Activated naive CD8-positive, alpha-beta T cell treated with anti-CD3 and anti-CD28 coated beads, Interleukin-2, amount 50 U/mL, for 24 hours (primary cell): ENCODE data around the gene GP5.

ENCODE experiments used
- ATAC-seq: fragments of 150-1000 bp; cut with Tn5 transposase; one replicate; pipeline ENCODE4 v1.10.0; 2021
- DNase-seq: peaks from one replicate; pipeline ENCODE4 v3.0.0; 2021
- H3K27ac Mint-ChIP-seq: one replicate; pipeline ENCODE4 v1.8.0; 2021; ENCODE audit warnings: mild to moderate bottlenecking, mixed read lengths
- H3K27me3 Mint-ChIP-seq: one replicate; pipeline ENCODE4 v1.8.0; 2021; ENCODE audit warnings: mixed read lengths
- H3K36me3 Mint-ChIP-seq: one replicate; pipeline ENCODE4 v1.8.0; 2021; ENCODE audit warnings: low read depth, mixed read lengths
- H3K4me1 Mint-ChIP-seq: one replicate; pipeline ENCODE4 v1.8.0; 2021; ENCODE audit warnings: mixed read lengths
- H3K4me3 Mint-ChIP-seq: one replicate; pipeline ENCODE4 v1.8.0; 2021; ENCODE audit warnings: mild to moderate bottlenecking, moderate library complexity, mixed read lengths
- H3K9me3 Mint-ChIP-seq: one replicate; pipeline ENCODE4 v1.8.0; 2021; ENCODE audit warnings: mixed read lengths

GP5 gene

DNA sequence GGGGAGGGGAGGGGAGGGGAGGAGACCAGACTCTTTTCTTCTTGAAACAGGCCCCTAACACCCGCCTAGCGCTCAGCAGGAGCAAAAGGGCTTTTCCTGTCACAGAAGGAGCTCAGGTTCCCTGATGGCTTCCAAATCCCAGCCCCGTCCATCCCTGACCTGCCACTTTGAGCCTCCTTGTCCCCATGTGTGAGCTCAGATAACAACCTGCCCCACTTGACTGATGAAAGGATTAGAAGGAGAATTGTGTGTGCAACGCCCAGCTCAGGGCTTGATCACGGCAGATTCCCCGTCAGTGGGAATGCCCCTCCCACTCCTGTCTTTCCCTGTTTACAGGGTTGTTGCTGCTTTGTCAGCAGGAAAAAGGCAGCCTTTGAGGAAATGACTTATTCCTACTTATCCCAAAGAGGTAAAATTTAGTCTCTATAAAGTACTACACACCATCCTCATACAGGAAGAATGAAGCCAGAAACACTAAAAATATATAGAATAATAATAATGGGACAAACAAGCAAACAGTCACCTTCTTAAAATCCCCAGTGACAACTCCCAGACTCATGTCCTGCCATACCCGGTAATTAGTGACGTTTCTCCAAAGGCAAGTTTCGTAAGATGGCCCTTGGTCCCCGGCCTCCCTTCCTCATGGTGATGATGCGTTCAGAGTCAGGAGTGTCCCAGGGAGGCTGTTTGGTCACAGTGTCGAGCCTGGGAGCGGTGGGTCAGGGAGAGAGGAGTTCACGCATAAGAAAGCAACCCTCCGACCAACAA lies 23.4 kb downstream of the GP5 start:
- no peak overlapping the region for H3K4me3 Mint-ChIP-seq

DNA sequence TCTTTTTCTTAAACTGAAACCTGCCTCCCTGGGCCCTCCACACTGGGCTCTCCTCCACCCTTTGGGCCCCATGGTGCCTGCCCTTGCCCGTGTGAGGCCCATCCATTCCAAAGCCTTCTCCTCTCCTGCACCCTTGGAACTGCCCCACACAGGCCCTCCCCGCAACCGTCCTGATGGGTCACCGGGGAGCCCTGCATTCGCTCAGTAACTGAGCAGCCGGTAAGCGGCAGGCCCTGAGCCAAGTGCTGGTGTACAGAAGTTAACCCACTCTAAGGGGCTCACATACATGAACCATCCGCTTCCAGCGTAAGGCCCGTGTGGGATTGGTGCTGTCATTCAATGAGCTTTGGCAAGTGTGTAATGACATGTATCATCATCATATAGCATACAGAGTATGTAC lies 24.1 kb downstream of the GP5 start:
- H3K36me3 Mint-ChIP-seq, result no peaks in the 10 kb centered on the region
- H3K27ac Mint-ChIP-seq, result no peak overlapping the region
- H3K4me3 Mint-ChIP-seq, result no peak overlapping the region

More for the DNA sequence above, 23.4 kb downstream of the GP5 start:
- Mint-ChIP-seq H3K9me3 (no peaks in the 10 kb centered on the region), H3K36me3 (no peaks in the 10 kb centered on the region), H3K4me1 (no peaks in the 10 kb centered on the region), H3K27me3 (peaks cover 11% of the 10 kb centered on the region), H3K27ac (no peak overlapping the region)
- no peak for DNase-seq
- no peak for ATAC-seq

DNA sequence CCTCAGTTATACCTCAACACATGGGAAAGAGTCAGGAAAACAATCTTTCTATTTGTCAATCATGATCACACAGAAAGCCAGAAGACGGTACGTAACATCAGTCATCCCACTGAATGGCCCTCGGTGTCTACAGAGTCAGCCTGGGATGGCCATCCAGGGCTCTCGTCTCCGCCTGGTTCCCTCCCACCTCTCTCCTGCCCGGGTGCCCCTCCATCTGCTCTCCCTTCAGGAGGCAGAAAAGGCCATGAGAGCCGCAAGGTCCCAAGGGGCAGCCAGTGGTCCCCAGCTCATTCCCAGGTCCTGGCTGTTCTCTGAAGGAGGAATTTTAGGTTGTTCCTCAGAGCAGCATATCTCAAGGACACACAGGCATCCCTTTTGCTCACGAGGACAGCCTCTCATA lies 25.2 kb downstream of the GP5 start:
- no peaks in the 10 kb centered on the region for H3K4me1 Mint-ChIP-seq
- H3K4me3 Mint-ChIP-seq, result no peak overlapping the region
- no peaks in the 10 kb centered on the region for H3K36me3 Mint-ChIP-seq
- H3K27ac Mint-ChIP-seq, result no peak overlapping the region
- DNase-seq, result no peak
- no peaks in the 10 kb centered on the region for H3K9me3 Mint-ChIP-seq
- ATAC-seq, result no peak
- peaks cover 20% of the 10 kb centered on the region for H3K27me3 Mint-ChIP-seq

More for the DNA sequence above, 24.1 kb downstream of the GP5 start:
- ATAC-seq (no peak), DNase-seq (no peak)
- Mint-ChIP-seq H3K4me1 (no peaks in the 10 kb centered on the region), H3K9me3 (no peaks in the 10 kb centered on the region), H3K27me3 (peaks cover 13% of the 10 kb centered on the region)

DNA sequence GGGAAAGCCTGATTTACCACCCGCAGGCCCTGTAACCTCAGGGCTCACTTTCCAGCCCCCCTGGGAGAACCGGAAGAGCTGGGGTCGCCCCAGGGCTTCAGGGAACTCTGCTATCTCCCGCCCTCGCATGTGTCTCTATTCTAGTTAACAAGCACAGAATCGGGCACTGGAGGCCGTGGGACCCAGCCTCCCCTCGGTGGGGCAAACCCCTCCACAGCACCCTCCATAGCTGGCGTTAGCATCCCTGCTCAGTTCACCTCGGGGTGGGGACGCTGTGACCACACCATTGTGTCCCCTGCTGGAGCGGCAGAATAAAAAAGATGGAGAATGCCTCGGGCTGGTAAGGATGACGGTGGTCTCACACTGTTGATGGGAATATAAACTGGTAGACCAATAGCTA lies 26.0 kb downstream of the GP5 start:
- H3K4me3 Mint-ChIP-seq, result no peak overlapping the region
- H3K27ac Mint-ChIP-seq, result no peak overlapping the region
- H3K27me3 Mint-ChIP-seq, result peaks cover 28% of the 10 kb centered on the region
- DNase-seq (no peak), ATAC-seq (no peak)
- no peaks in the 10 kb centered on the region for H3K4me1 Mint-ChIP-seq
- H3K9me3 Mint-ChIP-seq, result no peaks in the 10 kb centered on the region
- no peaks in the 10 kb centered on the region for H3K36me3 Mint-ChIP-seq

DNA sequence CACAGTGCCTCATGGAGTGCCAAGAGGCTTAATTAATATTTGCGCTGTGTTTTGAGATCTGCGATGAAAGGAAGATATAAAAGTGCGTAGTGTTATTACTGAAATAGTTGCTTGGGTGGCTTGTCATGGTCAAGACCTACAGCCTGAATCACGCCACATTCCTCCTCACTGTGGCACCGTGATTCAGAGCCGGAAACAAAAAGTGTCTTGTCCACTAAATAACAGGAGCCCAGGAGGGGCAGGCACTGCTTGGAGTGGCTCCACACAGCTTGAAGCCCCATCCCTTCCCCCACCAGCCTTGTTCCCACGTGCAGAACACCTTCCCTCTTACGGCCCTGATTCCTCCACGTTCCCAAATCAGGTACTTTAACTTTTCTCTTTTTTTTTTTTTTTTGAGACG lies 28.3 kb downstream of the GP5 start:
- Mint-ChIP-seq H3K9me3 (no peaks in the 10 kb centered on the region), H3K27me3 (peaks cover 28% of the 10 kb centered on the region), H3K4me3 (no peak overlapping the region), H3K27ac (no peak overlapping the region), H3K36me3 (no peaks in the 10 kb centered on the region), H3K4me1 (no peaks in the 10 kb centered on the region)
- no peak for ATAC-seq
- no peak for DNase-seq

DNA sequence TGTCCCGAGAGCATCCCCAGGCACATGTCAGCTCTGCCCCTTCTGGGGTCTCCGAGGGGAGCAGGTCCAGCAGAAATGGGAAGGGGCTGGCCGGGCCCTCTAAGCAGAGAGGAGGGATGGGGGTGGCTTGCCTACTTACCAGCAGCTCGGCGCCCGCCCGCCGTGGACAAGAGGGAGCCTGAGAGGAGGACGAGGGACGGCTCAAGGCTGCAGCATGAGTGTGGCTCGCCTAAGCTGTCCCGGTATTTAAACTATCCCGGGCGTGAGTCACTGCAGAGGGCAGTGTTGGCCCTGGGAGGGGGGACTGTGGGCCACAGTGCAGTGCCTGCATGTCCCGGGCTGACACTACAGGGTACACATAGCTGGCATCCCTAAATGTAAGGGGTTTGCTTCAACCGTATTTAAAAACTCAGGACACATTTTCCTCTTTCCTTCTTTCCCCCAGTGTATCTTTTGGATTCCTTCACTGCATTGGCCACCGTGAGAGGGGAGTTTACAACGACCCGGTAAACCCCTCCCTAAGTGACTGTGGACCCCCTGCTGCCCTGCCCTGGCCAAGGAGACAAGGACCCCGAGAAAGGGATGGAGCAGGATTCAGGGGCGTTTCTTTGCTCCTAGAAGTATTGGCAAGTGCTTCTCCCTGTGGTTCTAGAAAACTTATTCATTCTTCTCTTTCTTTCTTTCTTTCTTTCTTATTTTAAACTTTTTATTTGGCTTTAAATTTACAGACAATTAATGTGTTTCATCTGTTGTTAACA lies 29.4 kb downstream of the GP5 start, which contains the start of gene LRRC15:
Gene LRRC15 (minus strand): TSS at position 222 of the 758 bp plus-strand sequence. CDS start 8,700 bp downstream, outside the sequence.
- Mint-ChIP-seq H3K27ac (no peak within 1 kb of the TSS), H3K36me3 (no peaks in the 10 kb centered on the region), H3K4me3 (no peak within 1 kb of the TSS), H3K27me3 (peaks cover 24% of the 10 kb centered on the region), H3K9me3 (no peaks in the 10 kb centered on the region), H3K4me1 (no peaks in the 10 kb centered on the region)
- no peak for ATAC-seq
- DNase-seq, result no peak

DNA sequence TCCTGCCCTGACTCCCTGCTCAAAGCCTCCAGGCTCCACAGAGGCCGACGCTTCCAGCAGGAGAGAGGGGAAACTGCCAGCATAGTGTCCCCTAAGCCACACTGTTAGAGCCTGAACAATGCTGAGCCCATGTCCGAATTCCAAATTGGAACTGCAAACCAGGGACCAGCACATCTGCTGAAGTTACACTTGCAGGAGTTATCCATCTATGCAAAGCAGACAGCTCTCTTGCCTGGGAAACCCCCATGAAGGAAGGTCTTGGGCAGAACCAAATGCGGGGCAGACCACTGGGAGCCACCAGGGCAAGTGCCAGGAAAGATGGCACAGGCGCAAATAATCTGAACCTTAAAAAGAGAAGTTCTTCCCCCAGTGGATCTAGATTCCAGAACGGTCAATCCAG lies 30.1 kb downstream of the GP5 start:
- H3K27me3 Mint-ChIP-seq, result peaks cover 24% of the 10 kb centered on the region
- H3K9me3 Mint-ChIP-seq, result no peaks in the 10 kb centered on the region
- H3K4me1 Mint-ChIP-seq, result no peaks in the 10 kb centered on the region
- DNase-seq (no peak), ATAC-seq (no peak)
- H3K36me3 Mint-ChIP-seq, result no peaks in the 10 kb centered on the region
- H3K4me3 Mint-ChIP-seq, result no peak overlapping the region
- no peak overlapping the region for H3K27ac Mint-ChIP-seq

DNA sequence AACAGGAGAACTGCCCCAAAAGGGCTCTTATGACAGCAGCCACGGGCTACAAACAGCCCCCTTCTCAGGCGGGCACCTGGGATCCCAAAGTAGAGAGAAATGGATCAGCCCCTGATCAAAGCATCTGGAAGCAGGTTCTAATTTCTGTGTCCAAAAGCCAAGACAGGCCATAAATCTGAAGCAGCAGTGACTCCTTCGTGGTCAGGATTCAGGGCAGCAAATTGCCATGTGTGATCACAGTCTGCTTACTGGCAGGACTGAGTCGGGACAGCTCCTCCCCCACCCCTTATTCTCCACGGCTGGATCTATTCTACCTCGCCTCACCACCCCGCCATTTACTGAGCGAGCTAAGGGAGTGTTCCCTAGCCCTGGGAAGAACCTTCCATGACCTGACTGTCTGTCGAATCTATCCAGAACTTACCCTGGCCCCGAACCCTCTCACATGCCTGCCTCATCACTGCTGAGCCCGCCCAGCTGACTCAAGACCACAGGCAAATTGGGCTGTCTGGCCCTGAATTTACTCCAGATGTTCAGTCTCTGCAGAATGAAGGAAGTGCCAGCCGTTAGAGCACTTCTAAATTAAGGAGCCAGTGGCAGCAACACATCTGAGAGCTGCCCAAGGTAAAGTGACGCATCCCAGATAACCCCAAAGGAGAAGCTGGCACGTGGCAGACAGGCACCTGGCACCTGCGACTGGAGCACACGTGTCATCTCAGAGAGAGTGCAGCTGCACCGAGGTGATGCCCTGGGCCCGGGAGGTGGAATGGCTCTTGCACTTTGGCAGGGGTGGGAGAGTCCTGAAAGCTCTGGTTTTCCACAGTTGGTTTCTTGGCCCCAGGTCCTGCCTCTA lies 30.8 kb downstream of the GP5 start:
- DNase-seq (no peak), ATAC-seq (no peak)
- Mint-ChIP-seq H3K27ac (no peak overlapping the region), H3K4me1 (no peaks in the 10 kb centered on the region), H3K36me3 (no peaks in the 10 kb centered on the region), H3K27me3 (peaks cover 24% of the 10 kb centered on the region), H3K9me3 (no peaks in the 10 kb centered on the region), H3K4me3 (no peak overlapping the region)

DNA sequence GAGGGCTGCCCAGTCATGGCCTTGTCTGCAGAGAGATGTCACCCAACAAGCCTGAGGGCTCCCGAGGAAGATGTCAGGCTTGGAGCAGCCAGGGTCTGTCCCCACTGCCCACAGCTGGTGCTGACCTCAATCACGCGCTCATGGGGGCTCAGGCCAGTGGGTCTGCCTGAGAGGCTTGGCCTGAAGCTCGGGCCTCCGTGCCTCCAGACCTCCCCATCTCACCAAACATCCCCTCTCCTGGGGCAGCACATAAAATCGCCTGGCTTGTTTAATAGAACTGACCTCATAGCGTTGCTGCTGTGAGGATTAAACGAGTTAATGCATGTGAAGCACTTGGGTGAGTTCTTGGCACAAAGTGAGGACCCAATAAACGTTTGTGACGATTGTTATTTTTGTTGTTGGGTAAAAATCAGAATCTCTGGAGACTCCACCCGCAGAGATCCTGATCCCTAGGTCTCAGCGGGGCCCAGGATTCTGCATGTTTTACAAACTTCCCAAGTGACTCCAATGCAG lies 33.0 kb downstream of the GP5 start:
- no peak for ATAC-seq
- H3K9me3 Mint-ChIP-seq, result no peaks in the 10 kb centered on the region
- H3K4me3 Mint-ChIP-seq, result no peak overlapping the region

DNA sequence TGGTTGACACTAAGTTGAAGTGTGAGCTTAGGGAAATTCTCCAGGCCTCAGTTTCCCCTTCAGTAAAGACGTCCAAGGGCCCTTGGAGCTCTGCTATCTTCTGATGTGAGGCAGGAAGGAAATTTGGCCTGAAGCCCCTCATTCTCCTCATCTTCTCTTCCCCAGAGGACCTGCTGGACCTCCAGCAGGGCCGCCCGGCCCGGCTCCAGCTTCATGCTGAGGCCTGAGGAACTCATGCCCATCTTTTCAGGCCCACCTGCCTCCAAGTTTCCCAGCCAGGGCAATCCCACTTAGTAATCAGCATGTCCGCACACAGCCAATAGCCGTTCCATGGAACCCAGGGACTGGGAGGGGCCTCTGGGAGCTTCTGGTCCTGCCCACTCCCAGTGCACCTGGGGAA lies 33.5 kb downstream of the GP5 start:
- H3K4me3 Mint-ChIP-seq, result no peak overlapping the region
- DNase-seq (no peak), ATAC-seq (no peak)
- no peaks in the 10 kb centered on the region for H3K9me3 Mint-ChIP-seq
- no peaks in the 10 kb centered on the region for H3K36me3 Mint-ChIP-seq
- H3K27me3 Mint-ChIP-seq, result peaks cover 21% of the 10 kb centered on the region
- no peaks in the 10 kb centered on the region for H3K4me1 Mint-ChIP-seq
- H3K27ac Mint-ChIP-seq, result no peak overlapping the region

More for the DNA sequence above, 33.0 kb downstream of the GP5 start:
- DNase-seq, result no peak
- peaks cover 21% of the 10 kb centered on the region for H3K27me3 Mint-ChIP-seq
- H3K4me1 Mint-ChIP-seq, result no peaks in the 10 kb centered on the region
- H3K27ac Mint-ChIP-seq, result no peak overlapping the region
- H3K36me3 Mint-ChIP-seq, result no peaks in the 10 kb centered on the region

DNA sequence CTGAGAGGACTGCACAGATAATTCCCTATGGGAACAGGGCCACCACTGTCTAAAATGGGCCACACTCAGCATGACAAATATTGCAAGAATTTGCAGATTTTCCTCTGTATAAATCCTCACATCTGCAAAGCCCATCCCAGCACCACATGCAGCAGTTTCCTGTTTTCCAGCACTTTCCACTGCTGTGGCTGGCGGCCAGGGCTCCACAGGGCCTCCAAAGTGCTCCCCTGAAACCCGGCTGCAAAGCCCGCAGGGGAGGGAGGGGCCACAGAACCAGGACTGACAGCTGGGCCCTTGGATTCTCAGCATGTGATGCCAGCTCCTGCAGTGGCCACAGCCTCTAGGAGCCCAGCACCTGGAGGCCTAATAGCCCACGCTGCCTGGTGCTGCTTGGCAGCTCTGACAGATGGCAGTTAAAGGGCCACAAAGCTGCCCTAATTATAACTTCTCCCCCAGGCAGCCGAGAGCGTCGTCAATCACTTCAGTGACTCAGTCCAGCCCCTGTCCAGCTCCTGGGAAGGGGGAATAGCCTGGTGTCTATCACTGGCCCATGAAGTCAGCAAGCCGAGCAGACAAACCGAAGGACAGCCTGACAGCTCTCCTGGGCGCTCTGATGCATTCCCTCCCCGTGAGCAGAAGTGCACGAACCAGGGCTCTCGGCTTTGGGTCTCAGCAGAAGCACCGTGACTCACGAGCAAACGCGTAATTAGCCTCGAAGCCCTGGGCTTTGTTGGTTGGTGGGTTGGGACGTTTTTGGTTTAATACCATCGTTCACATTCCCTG lies 34.2 kb downstream of the GP5 start:
- H3K4me1 Mint-ChIP-seq, result no peaks in the 10 kb centered on the region
- H3K36me3 Mint-ChIP-seq, result no peaks in the 10 kb centered on the region
- ATAC-seq (no peak), DNase-seq (no peak)
- peaks cover 18% of the 10 kb centered on the region for H3K27me3 Mint-ChIP-seq
- H3K9me3 Mint-ChIP-seq, result no peaks in the 10 kb centered on the region
- H3K27ac Mint-ChIP-seq, result no peak overlapping the region
- no peak overlapping the region for H3K4me3 Mint-ChIP-seq

DNA sequence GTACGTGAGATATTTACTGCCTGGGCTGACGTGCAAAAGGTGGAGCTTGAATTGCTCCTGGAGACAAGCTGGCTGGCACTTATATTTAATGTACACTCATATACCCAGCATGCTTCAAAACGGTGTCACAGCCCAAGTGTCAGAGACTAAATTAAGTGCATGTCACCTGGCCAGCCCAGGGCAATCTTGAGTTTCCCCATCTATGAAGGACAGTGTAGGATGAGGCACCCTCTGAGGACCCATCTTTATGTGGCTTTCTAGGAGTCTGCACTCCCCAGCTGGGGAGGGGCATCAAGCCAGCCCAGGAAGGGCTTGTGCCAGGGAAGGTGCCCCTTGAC lies 34.8 kb downstream of the GP5 start:
- no peak for ATAC-seq
- Mint-ChIP-seq H3K27me3 (peaks cover 16% of the 10 kb centered on the region), H3K4me3 (no peak overlapping the region), H3K4me1 (no peaks in the 10 kb centered on the region), H3K36me3 (no peaks in the 10 kb centered on the region), H3K9me3 (no peaks in the 10 kb centered on the region), H3K27ac (no peak overlapping the region)
- DNase-seq, result no peak

DNA sequence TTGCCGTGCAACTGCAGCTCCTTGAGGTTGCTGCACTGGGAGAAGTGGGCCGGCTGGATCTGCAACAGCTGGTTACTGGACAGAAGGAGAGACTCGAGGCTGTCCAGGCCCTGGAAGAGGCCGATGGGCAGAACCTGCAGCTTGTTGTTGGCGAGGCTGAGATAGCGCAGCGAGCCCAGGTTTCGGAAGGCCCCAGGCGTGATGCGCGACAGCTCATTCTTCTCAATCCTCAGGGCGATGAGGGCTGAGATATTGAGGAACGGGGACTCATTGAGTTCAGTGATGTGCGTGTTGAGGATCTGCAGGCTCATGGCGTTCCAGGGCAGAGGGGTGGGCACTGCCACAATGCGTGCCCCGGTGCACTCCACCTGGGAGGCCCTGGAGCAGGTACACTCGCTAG lies 38.5 kb downstream of the GP5 start:
- Mint-ChIP-seq H3K4me3 (no peak overlapping the region), H3K27me3 (no peaks in the 10 kb centered on the region), H3K4me1 (no peaks in the 10 kb centered on the region), H3K9me3 (no peaks in the 10 kb centered on the region), H3K27ac (no peak overlapping the region), H3K36me3 (no peaks in the 10 kb centered on the region)
- DNase-seq (no peak), ATAC-seq (no peak)

DNA sequence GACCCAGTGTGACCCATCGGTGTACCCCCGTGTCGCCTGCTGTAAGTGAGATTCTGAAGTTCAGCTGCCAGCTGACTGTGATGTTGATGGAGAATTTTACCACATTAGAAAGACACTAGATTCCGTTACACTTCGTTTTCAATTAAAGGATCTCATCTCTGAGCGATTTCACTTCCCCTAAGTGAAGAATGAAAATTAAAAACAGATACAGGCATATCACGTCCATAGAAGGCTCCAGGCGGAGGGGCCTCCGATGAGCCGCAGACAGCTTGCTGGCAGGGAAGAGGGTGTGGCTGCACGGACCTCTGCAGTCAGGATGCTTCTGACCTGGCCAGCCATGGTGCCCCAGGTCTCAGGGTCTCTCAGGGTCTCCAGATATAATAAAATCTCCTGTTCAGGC lies 41.4 kb downstream of the GP5 start:
- Mint-ChIP-seq H3K4me3 (no peak overlapping the region), H3K36me3 (no peaks in the 10 kb centered on the region), H3K9me3 (no peaks in the 10 kb centered on the region), H3K27ac (no peak overlapping the region), H3K4me1 (peaks cover 1% of the 10 kb centered on the region), H3K27me3 (no peaks in the 10 kb centered on the region)
- no peak for DNase-seq
- ATAC-seq, result no peak
